ENCODE data around the gene ROCK2. TPM values are rescaled to one million over a fixed set of nuclear protein-coding genes. Genes with fewer than 3 reads are reported as not detected.
A peak's percentile ranks its signal among the peaks of the same experiment; 100 is the strongest.

The ROCK2 gene
- total and polyA plus RNA-seq, 5 donors from 2014 or later = 8.6 to 20.6 (median 10.4) TPM

GRCh38 chr2:11312770-11313471 is 31.5 kb downstream of the ROCK2 start:
- Mint-ChIP-seq H3K4me3 (no peak overlapping the region), H3K9me3 (no peaks in the 10 kb centered on the region), H3K36me3 (no peaks in the 10 kb centered on the region), H3K27ac (peak overlapping the region in 1 of 3 donors; percentile 5), H3K4me1 (peaks cover 0 to 30% (median 15%) of the 10 kb centered on the region in 4 donors), H3K27me3 (no peaks in the 10 kb centered on the region)
- ATAC-seq (ENCODE audit: low read depth in 2 of 2) (no peak), DNase-seq (no peak)
- H3K36me3 ChIP-seq (ENCODE audit: control insufficient read depth, insufficient read depth, low read length) = no peaks in the 10 kb centered on the region
- no peaks in the 10 kb centered on the region for H3K9me3 ChIP-seq (ENCODE audit: control insufficient read depth in 2 of 2, low read length in 2 of 2)
- no peak overlapping the region for H3K27ac ChIP-seq (ENCODE audit: insufficient read depth, low read length, poor library complexity, severe bottlenecking)
- no peaks in the 10 kb centered on the region for H3K4me1 ChIP-seq (ENCODE audit: control insufficient read depth, insufficient read depth, low read length, poor library complexity, severe bottlenecking)
- H3K27me3 ChIP-seq (ENCODE audit: control insufficient read depth, insufficient read depth, low read length) = no peaks in the 10 kb centered on the region
- H3K4me3 ChIP-seq (ENCODE audit: low read depth, low read length) = no peak overlapping the region

GRCh38 chr2:11311543-11311942 is 32.9 kb downstream of the ROCK2 start:
- H3K27me3 ChIP-seq (ENCODE audit: control insufficient read depth, insufficient read depth, low read length) = no peaks in the 10 kb centered on the region
- no peaks in the 10 kb centered on the region for H3K9me3 Mint-ChIP-seq
- H3K4me1 Mint-ChIP-seq = peaks cover 0 to 37% (median 19%) of the 10 kb centered on the region in 4 donors
- H3K36me3 Mint-ChIP-seq = no peaks in the 10 kb centered on the region
- no peaks in the 10 kb centered on the region for H3K36me3 ChIP-seq (ENCODE audit: control insufficient read depth, insufficient read depth, low read length)
- ATAC-seq (ENCODE audit: low read depth in 2 of 2) (no peak), DNase-seq (no peak)
- peak overlapping the region in 1 of 3 donors; percentile 85 for H3K27ac Mint-ChIP-seq
- no peaks in the 10 kb centered on the region for H3K27me3 Mint-ChIP-seq
- no peak overlapping the region for H3K4me3 ChIP-seq (ENCODE audit: low read depth, low read length)
- H3K4me3 Mint-ChIP-seq = no peak overlapping the region
- no peaks in the 10 kb centered on the region for H3K4me1 ChIP-seq (ENCODE audit: control insufficient read depth, insufficient read depth, low read length, poor library complexity, severe bottlenecking)
- no peaks in the 10 kb centered on the region for H3K9me3 ChIP-seq (ENCODE audit: control insufficient read depth in 2 of 2, low read length in 2 of 2)
- no peak overlapping the region for H3K27ac ChIP-seq (ENCODE audit: insufficient read depth, low read length, poor library complexity, severe bottlenecking)

- Histone ChIP-seq H3K4me1 (ENCODE audit: control insufficient read depth, insufficient read depth, low read length, poor library complexity, severe bottlenecking) (no peaks in the 10 kb centered on the region), H3K4me3 (ENCODE audit: low read depth, low read length) (no peak overlapping the region), H3K36me3 (ENCODE audit: control insufficient read depth, insufficient read depth, low read length) (no peaks in the 10 kb centered on the region), H3K27ac (ENCODE audit: insufficient read depth, low read length, poor library complexity, severe bottlenecking) (no peak overlapping the region), H3K9me3 (ENCODE audit: control insufficient read depth in 2 of 2, low read length in 2 of 2) (no peaks in the 10 kb centered on the region), H3K27me3 (ENCODE audit: control insufficient read depth, insufficient read depth, low read length) (no peaks in the 10 kb centered on the region)
- no peak for DNase-seq
- H3K4me3 Mint-ChIP-seq = no peak overlapping the region
- no peaks in the 10 kb centered on the region for H3K36me3 Mint-ChIP-seq
- H3K4me1 Mint-ChIP-seq = peaks cover 9 to 46% (median 27%) of the 10 kb centered on the region in 4 donors
- H3K9me3 Mint-ChIP-seq = no peaks in the 10 kb centered on the region
- H3K27me3 Mint-ChIP-seq = no peaks in the 10 kb centered on the region
- H3K27ac Mint-ChIP-seq = no peak overlapping the region
- ATAC-seq (ENCODE audit: low read depth in 2 of 2) = no peak
Observed at GRCh38 chr2:11310212-11310611, 34.2 kb downstream of the ROCK2 start.

- Mint-ChIP-seq H3K4me1 (peaks cover 9 to 46% (median 27%) of the 10 kb centered on the region in 4 donors), H3K4me3 (no peak overlapping the region), H3K9me3 (no peaks in the 10 kb centered on the region), H3K36me3 (no peaks in the 10 kb centered on the region), H3K27ac (no peak overlapping the region), H3K27me3 (no peaks in the 10 kb centered on the region)
- no peak for DNase-seq
- no peak overlapping the region for H3K27ac ChIP-seq (ENCODE audit: insufficient read depth, low read length, poor library complexity, severe bottlenecking)
- H3K9me3 ChIP-seq (ENCODE audit: control insufficient read depth in 2 of 2, low read length in 2 of 2) = no peaks in the 10 kb centered on the region
- no peak for ATAC-seq (ENCODE audit: low read depth in 2 of 2)
- no peak overlapping the region for H3K4me3 ChIP-seq (ENCODE audit: low read depth, low read length)
- H3K27me3 ChIP-seq (ENCODE audit: control insufficient read depth, insufficient read depth, low read length) = no peaks in the 10 kb centered on the region
- no peaks in the 10 kb centered on the region for H3K4me1 ChIP-seq (ENCODE audit: control insufficient read depth, insufficient read depth, low read length, poor library complexity, severe bottlenecking)
- H3K36me3 ChIP-seq (ENCODE audit: control insufficient read depth, insufficient read depth, low read length) = no peaks in the 10 kb centered on the region
Observed at GRCh38 chr2:11309706-11310105, 34.7 kb downstream of the ROCK2 start.

GRCh38 chr2:11307764-11308415 is 36.5 kb downstream of the ROCK2 start:
- H3K36me3 ChIP-seq (ENCODE audit: control insufficient read depth, insufficient read depth, low read length) = no peaks in the 10 kb centered on the region
- no peak overlapping the region for H3K4me3 ChIP-seq (ENCODE audit: low read depth, low read length)
- no peak for ATAC-seq (ENCODE audit: low read depth in 2 of 2)
- Mint-ChIP-seq H3K36me3 (no peaks in the 10 kb centered on the region), H3K27ac (no peak overlapping the region), H3K4me1 (peaks cover 9 to 40% (median 25%) of the 10 kb centered on the region in 4 donors), H3K9me3 (no peaks in the 10 kb centered on the region), H3K4me3 (no peak overlapping the region), H3K27me3 (no peaks in the 10 kb centered on the region)
- no peaks in the 10 kb centered on the region for H3K27me3 ChIP-seq (ENCODE audit: control insufficient read depth, insufficient read depth, low read length)
- H3K9me3 ChIP-seq (ENCODE audit: control insufficient read depth in 2 of 2, low read length in 2 of 2) = no peaks in the 10 kb centered on the region
- no peak for DNase-seq
- no peaks in the 10 kb centered on the region for H3K4me1 ChIP-seq (ENCODE audit: control insufficient read depth, insufficient read depth, low read length, poor library complexity, severe bottlenecking)
- no peak overlapping the region for H3K27ac ChIP-seq (ENCODE audit: insufficient read depth, low read length, poor library complexity, severe bottlenecking)

- Mint-ChIP-seq H3K27me3 (no peaks in the 10 kb centered on the region), H3K36me3 (no peaks in the 10 kb centered on the region)
- DNase-seq = no peak
Observed at GRCh38 chr2:11305958-11306357, 38.5 kb downstream of the ROCK2 start.

GRCh38 chr2:11305338-11305737 is 39.1 kb downstream of the ROCK2 start:
- Histone ChIP-seq H3K27ac (ENCODE audit: insufficient read depth, low read length, poor library complexity, severe bottlenecking) (no peak overlapping the region), H3K9me3 (ENCODE audit: control insufficient read depth in 2 of 2, low read length in 2 of 2) (no peaks in the 10 kb centered on the region), H3K4me3 (ENCODE audit: low read depth, low read length) (no peak overlapping the region), H3K27me3 (ENCODE audit: control insufficient read depth, insufficient read depth, low read length) (no peaks in the 10 kb centered on the region), H3K4me1 (ENCODE audit: control insufficient read depth, insufficient read depth, low read length, poor library complexity, severe bottlenecking) (no peaks in the 10 kb centered on the region), H3K36me3 (ENCODE audit: control insufficient read depth, insufficient read depth, low read length) (no peaks in the 10 kb centered on the region)
- H3K9me3 Mint-ChIP-seq = no peaks in the 10 kb centered on the region
- H3K27me3 Mint-ChIP-seq = no peaks in the 10 kb centered on the region
- no peak overlapping the region for H3K4me3 Mint-ChIP-seq
- H3K27ac Mint-ChIP-seq = no peak overlapping the region
- ATAC-seq (ENCODE audit: low read depth in 2 of 2) = no peak
- peaks cover 9 to 29% (median 19%) of the 10 kb centered on the region in 4 donors for H3K4me1 Mint-ChIP-seq
- no peaks in the 10 kb centered on the region for H3K36me3 Mint-ChIP-seq
- peak in 1 of 3 donors; percentile 5 for DNase-seq

More at GRCh38 chr2:11305958-11306357, 38.5 kb downstream of the ROCK2 start:
- Mint-ChIP-seq H3K27ac (no peak overlapping the region), H3K4me1 (peaks cover 9 to 32% (median 16%) of the 10 kb centered on the region in 4 donors), H3K4me3 (no peak overlapping the region), H3K9me3 (no peaks in the 10 kb centered on the region)
- Histone ChIP-seq H3K9me3 (ENCODE audit: control insufficient read depth in 2 of 2, low read length in 2 of 2) (no peaks in the 10 kb centered on the region), H3K4me1 (ENCODE audit: control insufficient read depth, insufficient read depth, low read length, poor library complexity, severe bottlenecking) (no peaks in the 10 kb centered on the region), H3K27ac (ENCODE audit: insufficient read depth, low read length, poor library complexity, severe bottlenecking) (no peak overlapping the region), H3K4me3 (ENCODE audit: low read depth, low read length) (no peak overlapping the region), H3K27me3 (ENCODE audit: control insufficient read depth, insufficient read depth, low read length) (no peaks in the 10 kb centered on the region), H3K36me3 (ENCODE audit: control insufficient read depth, insufficient read depth, low read length) (no peaks in the 10 kb centered on the region)
- no peak for ATAC-seq (ENCODE audit: low read depth in 2 of 2)

- Mint-ChIP-seq H3K36me3 (no peaks in the 10 kb centered on the region), H3K4me1 (peaks cover 9 to 29% (median 22%) of the 10 kb centered on the region in 4 donors), H3K4me3 (no peak overlapping the region), H3K9me3 (no peaks in the 10 kb centered on the region), H3K27ac (no peak overlapping the region), H3K27me3 (no peaks in the 10 kb centered on the region)
- no peaks in the 10 kb centered on the region for H3K27me3 ChIP-seq (ENCODE audit: control insufficient read depth, insufficient read depth, low read length)
- DNase-seq = no peak
- no peaks in the 10 kb centered on the region for H3K4me1 ChIP-seq (ENCODE audit: control insufficient read depth, insufficient read depth, low read length, poor library complexity, severe bottlenecking)
- ATAC-seq (ENCODE audit: low read depth in 2 of 2) = no peak
- H3K4me3 ChIP-seq (ENCODE audit: low read depth, low read length) = no peak overlapping the region
- no peak overlapping the region for H3K27ac ChIP-seq (ENCODE audit: insufficient read depth, low read length, poor library complexity, severe bottlenecking)
- no peaks in the 10 kb centered on the region for H3K9me3 ChIP-seq (ENCODE audit: control insufficient read depth in 2 of 2, low read length in 2 of 2)
- no peaks in the 10 kb centered on the region for H3K36me3 ChIP-seq (ENCODE audit: control insufficient read depth, insufficient read depth, low read length)
Observed at GRCh38 chr2:11304476-11304875, 40.0 kb downstream of the ROCK2 start.
